ENCODE data around the gene MIF4GD.
"Not testable (repeated sequence)": the region's sequence is repeated elsewhere in the genome, so short reads cannot be mapped to it uniquely, and the experiment has no call there.

- not testable (repeated sequence) for TF ChIP-seq NFYB (IDR thresholded peaks at IDR 0.05; ENCODE audit: insufficient read depth, low read depth, low read length); MYC (IDR thresholded peaks at IDR 0.05; ENCODE audit: insufficient read depth, insufficient read length, insufficient replicate concordance, low read length, severe bottlenecking); EZH2 (IDR thresholded peaks at IDR 0.05; ENCODE audit: borderline replicate concordance, control insufficient read depth, low read depth, low read length); CTCF (IDR thresholded peaks at IDR 0.05 in 2 of 3, conservative IDR thresholded peaks at IDR 0.05 in 1 of 3; ENCODE audit: control insufficient read depth in 2 of 3, extremely low read depth in 1 of 3, insufficient read depth in 1 of 3, low read depth in 3 of 3, low read length in 3 of 3); USF2 (IDR thresholded peaks at IDR 0.05; ENCODE audit: borderline replicate concordance, low read depth, low read length); CHD2 (IDR thresholded peaks at IDR 0.05; ENCODE audit: borderline replicate concordance, low read depth, low read length); TBL1XR1 (IDR thresholded peaks at IDR 0.05; ENCODE audit: low read depth, low read length); JUND (IDR thresholded peaks at IDR 0.05; ENCODE audit: low read depth, low read length); MXI1 (IDR thresholded peaks at IDR 0.05; ENCODE audit: low read depth, low read length); POLR2A (IDR thresholded peaks at IDR 0.05; ENCODE audit: low read depth, low read length); TCF12 (IDR thresholded peaks at IDR 0.05; ENCODE audit: low read depth, low read length); EGR1 (IDR thresholded peaks at IDR 0.05; ENCODE audit: borderline replicate concordance in 1 of 2, low read depth in 2 of 2, low read length in 2 of 2); CREM (IDR thresholded peaks at IDR 0.05; ENCODE audit: low read depth); CREB1 (IDR thresholded peaks at IDR 0.05; ENCODE audit: low read depth)
Measured at GRCh38 chr17:75292810-75293448, 21.9 kb upstream of the MIF4GD start.
